GM19438 (cell line): ENCODE measurements around the gene APBB1IP.
"Not testable (repeated sequence)": the region's sequence is repeated elsewhere in the genome, so short reads cannot be mapped to it uniquely, and the experiment has no call there.

Experiments
- ATAC-seq: cut with Tn5 transposase; IDR thresholded peaks from one replicate; pipeline ENCODE4 v1.9.1; 2021; ENCODE audit warnings: low read depth; ENCODE audit not compliant: unreplicated experiment

The APBB1IP gene

GRCh38 chr10:26437637-26438461, at the start of gene APBB1IP:
TSS of gene APBB1IP (plus strand) at chr10:26438341. CDS start at chr10:26492327, 53,986 bp downstream.
- ATAC-seq = peak; percentile 58

- no peak for ATAC-seq
Observed at GRCh38 chr10:26389533-26389932, 48.6 kb upstream of the APBB1IP start.

GRCh38 chr10:26391701-26392695, 46.1 kb upstream of the APBB1IP start:
- peak; percentile 58 for ATAC-seq

- ATAC-seq = not testable (repeated sequence)
Observed at GRCh38 chr10:26398353-26398752, 39.8 kb upstream of the APBB1IP start.

GRCh38 chr10:26407406-26407969, 30.7 kb upstream of the APBB1IP start:
- ATAC-seq = no peak

- no peak for ATAC-seq
Observed at GRCh38 chr10:26408858-26409494, 29.2 kb upstream of the APBB1IP start.

- ATAC-seq = no peak
Observed at GRCh38 chr10:26410356-26410755, 27.8 kb upstream of the APBB1IP start.

- no peak for ATAC-seq
Observed at GRCh38 chr10:26412932-26413331, 25.2 kb upstream of the APBB1IP start.

- no peak for ATAC-seq
Observed at GRCh38 chr10:26413375-26413774, 24.8 kb upstream of the APBB1IP start.

GRCh38 chr10:26417136-26417535, 21.0 kb upstream of the APBB1IP start:
- ATAC-seq = no peak

GRCh38 chr10:26422977-26423376, 15.2 kb upstream of the APBB1IP start:
- no peak for ATAC-seq

- no peak for ATAC-seq
Observed at GRCh38 chr10:26423722-26424121, 14.4 kb upstream of the APBB1IP start.

- peak; percentile 86 for ATAC-seq
Observed at GRCh38 chr10:26430641-26431163, 7.4 kb upstream of the APBB1IP start.

GRCh38 chr10:26432938-26433337, 5.2 kb upstream of the APBB1IP start:
- no peak for ATAC-seq

- ATAC-seq = no peak
Observed at GRCh38 chr10:26435852-26436251, 2.3 kb upstream of the APBB1IP start.

- no peak for ATAC-seq
Observed at GRCh38 chr10:26436848-26437247, 1.3 kb upstream of the APBB1IP start.

GRCh38 chr10:26438534-26439341, 597 bp downstream of the APBB1IP start:
- ATAC-seq = peak; percentile 48

GRCh38 chr10:26439406-26440087, 1.4 kb downstream of the APBB1IP start:
- ATAC-seq = no peak

GRCh38 chr10:26440088-26440470, 1.9 kb downstream of the APBB1IP start:
- no peak for ATAC-seq
